ENCODE results near the gene DNHD1. TPM values are rescaled to one million over a fixed set of nuclear protein-coding genes. Genes with fewer than 3 reads are reported as not detected.

DNHD1 gene
- total and polyA plus RNA-seq, 9 of the 15 experiments (the other 6 are each of a cell fraction or from before 2014, with no cell fraction given): 0.82 to 9.7 (median 3.8) TPM

DNA sequence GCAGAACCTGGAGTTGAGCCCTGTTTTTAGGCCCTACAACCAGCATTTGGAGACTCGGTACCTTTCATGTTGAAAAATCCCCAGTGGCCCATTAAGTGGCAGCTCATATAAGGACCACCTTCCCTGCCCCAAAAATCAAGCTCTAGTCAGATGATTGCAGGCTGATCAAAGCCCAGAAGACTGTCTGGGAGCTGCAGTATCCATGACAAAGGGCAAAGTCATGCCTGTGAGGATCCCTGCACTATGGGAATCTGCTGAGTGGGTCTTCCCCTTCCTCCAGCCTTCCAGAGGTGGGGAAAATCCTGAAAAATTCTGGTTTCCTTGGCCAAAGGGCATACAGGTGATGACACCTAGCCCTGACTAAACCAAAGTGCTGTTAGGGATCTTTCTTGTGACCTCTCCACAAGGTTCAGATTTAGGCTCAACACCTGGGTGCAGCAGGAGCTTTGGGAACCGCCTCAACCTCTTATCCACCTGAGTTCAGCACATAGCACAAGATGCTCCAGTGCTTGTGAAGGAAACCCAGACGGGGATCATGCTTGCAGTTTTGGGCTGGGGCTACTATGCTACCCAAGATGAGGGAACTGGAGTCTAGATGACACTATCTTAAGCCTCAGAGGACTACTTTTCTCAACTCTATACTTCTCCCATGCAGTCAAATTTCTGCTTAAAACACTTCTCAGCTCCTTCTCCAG lies 22.1 kb upstream of the DNHD1 start (continued):
- TF ChIP-seq HEY1 (CRISPR knock-in tag; IDR thresholded peaks at IDR 0.05; ENCODE audit: borderline replicate concordance) (no peak), MCM5 (IDR thresholded peaks at IDR 0.05; ENCODE audit: low read depth) (no peak)
- TF ChIP-seq, protein P1, sequence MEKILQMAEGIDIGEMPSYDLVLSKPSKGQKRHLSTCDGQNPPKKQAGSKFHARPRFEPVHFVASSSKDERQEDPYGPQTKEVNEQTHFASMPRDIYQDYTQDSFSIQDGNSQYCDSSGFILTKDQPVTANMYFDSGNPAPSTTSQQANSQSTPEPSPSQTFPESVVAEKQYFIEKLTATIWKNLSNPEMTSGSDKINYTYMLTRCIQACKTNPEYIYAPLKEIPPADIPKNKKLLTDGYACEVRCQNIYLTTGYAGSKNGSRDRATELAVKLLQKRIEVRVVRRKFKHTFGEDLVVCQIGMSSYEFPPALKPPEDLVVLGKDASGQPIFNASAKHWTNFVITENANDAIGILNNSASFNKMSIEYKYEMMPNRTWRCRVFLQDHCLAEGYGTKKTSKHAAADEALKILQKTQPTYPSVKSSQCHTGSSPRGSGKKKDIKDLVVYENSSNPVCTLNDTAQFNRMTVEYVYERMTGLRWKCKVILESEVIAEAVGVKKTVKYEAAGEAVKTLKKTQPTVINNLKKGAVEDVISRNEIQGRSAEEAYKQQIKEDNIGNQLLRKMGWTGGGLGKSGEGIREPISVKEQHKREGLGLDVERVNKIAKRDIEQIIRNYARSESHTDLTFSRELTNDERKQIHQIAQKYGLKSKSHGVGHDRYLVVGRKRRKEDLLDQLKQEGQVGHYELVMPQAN (IDR thresholded peaks at IDR 0.05; ENCODE audit: borderline replicate concordance): no peak
- TF ChIP-seq, protein P2, sequence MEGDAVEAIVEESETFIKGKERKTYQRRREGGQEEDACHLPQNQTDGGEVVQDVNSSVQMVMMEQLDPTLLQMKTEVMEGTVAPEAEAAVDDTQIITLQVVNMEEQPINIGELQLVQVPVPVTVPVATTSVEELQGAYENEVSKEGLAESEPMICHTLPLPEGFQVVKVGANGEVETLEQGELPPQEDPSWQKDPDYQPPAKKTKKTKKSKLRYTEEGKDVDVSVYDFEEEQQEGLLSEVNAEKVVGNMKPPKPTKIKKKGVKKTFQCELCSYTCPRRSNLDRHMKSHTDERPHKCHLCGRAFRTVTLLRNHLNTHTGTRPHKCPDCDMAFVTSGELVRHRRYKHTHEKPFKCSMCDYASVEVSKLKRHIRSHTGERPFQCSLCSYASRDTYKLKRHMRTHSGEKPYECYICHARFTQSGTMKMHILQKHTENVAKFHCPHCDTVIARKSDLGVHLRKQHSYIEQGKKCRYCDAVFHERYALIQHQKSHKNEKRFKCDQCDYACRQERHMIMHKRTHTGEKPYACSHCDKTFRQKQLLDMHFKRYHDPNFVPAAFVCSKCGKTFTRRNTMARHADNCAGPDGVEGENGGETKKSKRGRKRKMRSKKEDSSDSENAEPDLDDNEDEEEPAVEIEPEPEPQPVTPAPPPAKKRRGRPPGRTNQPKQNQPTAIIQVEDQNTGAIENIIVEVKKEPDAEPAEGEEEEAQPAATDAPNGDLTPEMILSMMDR (IDR thresholded peaks at IDR 0.05 in 2 of 3, conservative IDR thresholded peaks at IDR 0.05 in 1 of 3; ENCODE audit: insufficient read depth in 2 of 3, low read depth in 1 of 3, low read length in 3 of 3): no peak

DNA sequence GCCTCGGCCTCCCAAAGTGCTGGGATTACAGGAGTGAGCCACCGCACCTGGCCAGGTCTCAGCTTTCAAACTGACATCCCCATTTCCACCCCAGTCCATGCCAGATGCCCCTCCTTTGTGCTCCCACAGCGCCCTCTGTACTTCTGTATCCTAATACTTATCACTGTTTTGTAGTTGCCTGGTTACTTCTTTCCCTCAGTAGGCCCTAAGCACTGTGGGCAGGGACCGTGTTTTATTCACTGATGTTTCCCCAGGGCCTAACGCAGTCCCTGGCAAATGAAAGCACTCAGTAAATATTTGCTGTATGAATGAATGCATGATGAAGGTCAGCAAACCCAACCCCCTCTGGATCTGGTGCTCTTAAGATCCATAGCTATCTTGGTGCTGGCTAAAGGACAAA lies 21.1 kb upstream of the DNHD1 start:
- Histone ChIP-seq H3K4me3 (no peak overlapping the region), H4K20me1 (replicated peaks; ENCODE audit: control insufficient read depth, insufficient read depth, low read length) (no peaks in the 10 kb centered on the region; the same call in 1 of the 2 replicates), H2AFZ (ENCODE audit: low read depth, low read length) (no peak overlapping the region), H3K27ac (ENCODE audit: extremely low read depth, low read depth, low read length) (no peak overlapping the region), H3K9me1 (ENCODE audit: control insufficient read depth, insufficient read depth, low read length) (no peaks in the 10 kb centered on the region), H3K9me3 (replicated peaks; ENCODE audit: control insufficient read depth, insufficient read depth, low read depth, low read length) (no peaks in the 10 kb centered on the region), H3K4me2 (ENCODE audit: insufficient read depth, low read length) (no peak overlapping the region), H3K9ac (ENCODE audit: insufficient read depth in 1 of 2, low read depth in 2 of 2, low read length in 2 of 2) (no peak overlapping the region), H3K27me3 (ENCODE audit: control insufficient read depth in 2 of 2, insufficient read depth in 2 of 2, low read length in 2 of 2) (no peaks in the 10 kb centered on the region), H3K36me3 (ENCODE audit: control insufficient read depth, insufficient read depth, low read length) (peaks cover 41% of the 10 kb centered on the region; the same call in 2 of the 3 replicates), H3K4me1 (replicated peaks in 1 of 2; ENCODE audit: control insufficient read depth in 2 of 2, insufficient read depth in 2 of 2, low read length in 2 of 2) (peaks cover 20 to 22% of the 10 kb centered on the region in 2 experiments; a peak in 4 of 5 replicates), H3K79me2 (ENCODE audit: control insufficient read depth, insufficient read depth, low read length) (peaks cover 22% of the 10 kb centered on the region)
- TF ChIP-seq, protein P2 (IDR thresholded peaks at IDR 0.05 in 2 of 3, conservative IDR thresholded peaks at IDR 0.05 in 1 of 3; ENCODE audit: insufficient read depth in 2 of 3, low read depth in 1 of 3, low read length in 3 of 3): peak in 2 of 3 experiments; percentile 19 to 32; a peak in 1 of 6 replicates
- no peak for TF ChIP-seq CCNT2 (IDR thresholded peaks at IDR 0.05; ENCODE audit: borderline replicate concordance, extremely low read depth, insufficient read length, low read depth, low read length)
- no peak for TF ChIP-seq NBN (IDR thresholded peaks at IDR 0.05; ENCODE audit: low read depth)
- no TSS peak for BruUV-seq (replicated peaks)
- FAIRE-seq: no peak
- POLR2A ChIA-PET: interaction anchor here (0.6 to 2.7 kb wide), 11 partner anchors 8 to 131 kb away, joined by 3 to 12 read pairs (median 5); partner anchors contain the start of genes APBB1 and DNHD1
- intact Hi-C loops (cut with micrococcal nuclease) (loop anchor here (2.0 kb wide), 1 partner anchor 127 kb away; the partner anchor contains the start of genes ILK and RRP8), in situ Hi-C loops (cut with MboI) (no loop called here)
- DNase-seq (ENCODE audit: extremely low read depth in 1 of 4, low spot score in 3 of 4): peak in 1 of 4 experiments; percentile 24
- CTCF ChIA-PET (ENCODE audit: low intra/inter-chr PET ratio): no interaction called here
- peak; percentile 10; the same call in 1 of the 3 replicates for ATAC-seq
- WGBS (ENCODE audit: insufficient coverage, low coverage, missing lambda C conversion rate): 68% methylated on average over 5 of the region's 5 CpGs
